Left cardiac atrium (tissue), 4 donors: ENCODE results near the gene OAS2. TPM values are rescaled to one million over a fixed set of nuclear protein-coding genes. Genes with fewer than 3 reads are reported as not detected.
"Not testable (repeated sequence)": the region's sequence is repeated elsewhere in the genome, so short reads cannot be mapped to it uniquely, and the experiment has no call there.

ENCODE experiments used
- ATAC-seq, 2 donors: fragments of 200-7000 bp; cut with Tn5 transposase; one replicate each; pipeline ENCODE4 v1.9.1; 2020; ENCODE audit warnings: mild to moderate bottlenecking in 2 of 2, moderate library complexity in 2 of 2
- DNase-seq: peaks from one replicate; pipeline ENCODE4 v3.0.0-alpha.2; 2020
- intact Hi-C, 2 donors: fragments of 100-400 bp; cut with DNase I; formaldehyde crosslinking; loops; one replicate each; pipeline versions ENCODE4 v1.14.1 to v1.15.1; 2022 to 2023
- total RNA-seq, 2 donors: library from RNA; stranded (reverse); fragmentation: NEBNext Ultra II Directional; extraction: Animal tissue kit (Norgen Biotek cat#: 25700); gene quantifications; one replicate each; pipeline ENCODE4 v1.2.1, GENCODE V29; 2021
- donor health status: DM: no; HTN: yes; CAD: no.
- donor health status: DM: no; HTN: yes; CAD: no; lungs with severe emphysema.
- donor health status: DM: yes; HTN: yes; CAD: no.
- donor health status: Dilated cardiomyopathy.

OAS2 gene
- total RNA-seq, 2 donors from 2014 or later: 6.5 to 18.4 TPM

DNA sequence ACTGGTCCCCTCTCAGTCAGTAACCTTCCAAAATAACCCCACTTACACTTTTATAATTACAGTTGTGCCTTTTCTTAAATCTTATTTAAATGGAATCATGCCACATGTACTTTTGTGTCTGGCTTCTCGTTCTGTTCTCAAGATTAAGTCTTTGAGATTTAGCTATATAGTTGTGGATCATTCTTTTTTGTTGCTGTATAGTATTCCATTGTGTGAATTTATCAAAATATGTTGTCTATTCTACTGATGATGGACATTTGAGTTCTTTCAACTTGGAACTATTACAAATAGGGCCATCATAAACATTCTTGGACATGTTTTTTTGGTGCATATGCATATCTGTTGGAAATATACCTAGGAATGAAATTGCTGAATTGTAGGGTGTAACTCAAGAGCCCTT, 31.0 kb upstream of the OAS2 start:
- intact Hi-C loops: no loop called here
- no peak for ATAC-seq
- no peak for DNase-seq

GRCh38 chr12:112947761-112948160, 30.6 kb upstream of the OAS2 start:
- DNase-seq: no peak
- intact Hi-C loops: no loop called here
- no peak for ATAC-seq

- DNase-seq (no peak), ATAC-seq (no peak)
- intact Hi-C loops: no loop called here
Observed at GRCh38 chr12:112948806-112949205, 29.5 kb upstream of the OAS2 start.

GRCh38 chr12:112950701-112951100, 27.6 kb upstream of the OAS2 start:
- DNase-seq (no peak), ATAC-seq (no peak)
- intact Hi-C loops: no loop called here

DNA sequence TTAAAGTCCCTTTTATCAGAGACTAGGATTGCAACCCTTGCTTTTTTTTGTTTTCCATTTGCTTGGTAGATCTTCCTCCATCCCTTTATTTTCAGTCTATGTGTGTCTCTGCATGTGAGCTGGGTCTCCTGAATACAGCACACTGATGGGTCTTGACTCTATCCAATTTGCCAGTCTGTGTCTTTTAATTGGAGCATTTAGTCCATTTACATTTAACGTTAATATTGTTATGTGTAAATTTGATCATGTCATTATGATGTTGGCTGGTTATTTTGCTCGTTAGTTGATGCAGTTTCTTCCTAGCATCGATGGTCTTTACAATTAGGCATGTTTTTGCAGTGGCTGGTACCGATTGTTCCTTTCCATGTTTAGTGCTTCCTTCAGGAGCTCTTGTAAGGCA, 21.2 kb upstream of the OAS2 start:
- intact Hi-C loops, DNase-seq, ATAC-seq: not testable (repeated sequence)

GRCh38 chr12:112961074-112961473, 17.2 kb upstream of the OAS2 start:
- intact Hi-C loops: no loop called here
- ATAC-seq: no peak
- no peak for DNase-seq

GRCh38 chr12:112961536-112961935, 16.8 kb upstream of the OAS2 start:
- intact Hi-C loops: no loop called here
- no peak for ATAC-seq
- DNase-seq: no peak

DNA sequence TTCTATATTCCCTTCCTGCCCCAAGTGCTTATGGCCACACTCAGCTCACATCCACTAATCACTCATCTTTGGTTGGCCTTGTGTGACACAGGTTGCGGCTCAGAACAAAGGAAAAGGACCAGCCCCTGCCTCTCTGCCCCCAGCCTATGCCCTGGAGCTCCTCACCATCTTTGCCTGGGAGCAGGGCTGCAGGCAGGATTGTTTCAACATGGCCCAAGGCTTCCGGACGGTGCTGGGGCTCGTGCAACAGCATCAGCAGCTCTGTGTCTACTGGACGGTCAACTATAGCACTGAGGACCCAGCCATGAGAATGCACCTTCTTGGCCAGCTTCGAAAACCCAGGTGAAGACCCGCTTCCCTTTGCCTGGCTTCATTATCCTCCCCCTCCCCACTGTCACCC, 15.8 kb upstream of the OAS2 start:
- no peak for DNase-seq
- intact Hi-C loops: no loop called here
- ATAC-seq: no peak

GRCh38 chr12:112963227-112963861, 15.0 kb upstream of the OAS2 start:
- ATAC-seq: peak in 1 of 2 donors; percentile 34
- intact Hi-C loops: no loop called here
- DNase-seq: no peak

DNA sequence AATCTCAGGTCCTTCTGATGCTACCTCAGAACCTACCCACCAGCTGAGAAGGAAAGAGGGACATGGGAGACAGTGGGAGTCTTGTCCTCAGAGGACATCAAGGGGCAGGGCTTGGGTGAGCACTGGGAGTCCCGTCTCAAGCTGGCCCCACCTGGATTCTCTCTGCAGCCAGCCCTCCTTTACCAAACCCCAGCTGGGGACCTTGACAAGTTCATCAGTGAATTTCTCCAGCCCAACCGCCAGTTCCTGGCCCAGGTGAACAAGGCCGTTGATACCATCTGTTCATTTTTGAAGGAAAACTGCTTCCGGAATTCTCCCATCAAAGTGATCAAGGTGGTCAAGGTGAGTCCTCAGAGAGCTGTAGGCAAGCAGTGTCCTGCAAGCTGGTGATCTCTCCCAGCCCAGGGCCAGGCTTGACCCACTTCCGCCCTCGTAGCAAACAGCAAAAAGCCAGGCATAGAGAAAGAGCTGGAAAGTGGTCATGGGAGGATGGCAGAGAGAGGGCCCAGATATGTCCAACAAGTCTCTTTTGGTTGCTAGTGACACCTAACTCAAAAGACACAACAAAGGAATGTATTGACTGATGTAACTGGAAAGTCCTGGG, 14.2 kb upstream of the OAS2 start:
- DNase-seq (no peak), ATAC-seq (no peak)
- intact Hi-C loops: no loop called here

- intact Hi-C loops: no loop called here
- ATAC-seq (no peak), DNase-seq (no peak)
Observed at GRCh38 chr12:112964915-112965314, 13.4 kb upstream of the OAS2 start.

DNA sequence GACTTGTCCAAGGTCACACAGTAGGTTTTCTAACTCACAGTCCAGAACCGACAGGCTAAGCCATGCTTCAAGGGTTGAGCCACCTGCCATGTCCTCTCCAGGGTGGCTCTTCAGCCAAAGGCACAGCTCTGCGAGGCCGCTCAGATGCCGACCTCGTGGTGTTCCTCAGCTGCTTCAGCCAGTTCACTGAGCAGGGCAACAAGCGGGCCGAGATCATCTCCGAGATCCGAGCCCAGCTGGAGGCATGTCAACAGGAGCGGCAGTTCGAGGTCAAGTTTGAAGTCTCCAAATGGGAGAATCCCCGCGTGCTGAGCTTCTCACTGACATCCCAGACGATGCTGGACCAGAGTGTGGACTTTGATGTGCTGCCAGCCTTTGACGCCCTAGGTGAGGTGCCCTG, 12.7 kb upstream of the OAS2 start:
- intact Hi-C loops: no loop called here
- no peak for ATAC-seq
- DNase-seq: no peak

- ATAC-seq: no peak
- DNase-seq: no peak
- intact Hi-C loops: no loop called here
Observed at GRCh38 chr12:112967306-112967705, 11.0 kb upstream of the OAS2 start.

DNA sequence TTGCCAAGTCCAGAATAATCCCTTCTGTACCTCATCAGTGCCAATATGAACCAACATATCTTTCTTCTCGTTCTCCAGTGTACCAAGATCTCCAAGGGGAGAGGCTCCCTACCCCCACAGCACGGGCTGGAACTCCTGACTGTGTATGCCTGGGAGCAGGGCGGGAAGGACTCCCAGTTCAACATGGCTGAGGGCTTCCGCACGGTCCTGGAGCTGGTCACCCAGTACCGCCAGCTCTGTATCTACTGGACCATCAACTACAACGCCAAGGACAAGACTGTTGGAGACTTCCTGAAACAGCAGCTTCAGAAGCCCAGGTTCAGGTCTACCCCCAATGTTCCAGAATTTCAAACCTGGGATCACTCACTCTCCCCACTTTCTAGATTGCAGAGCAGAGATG, 10.5 kb upstream of the OAS2 start:
- DNase-seq: no peak

DNA sequence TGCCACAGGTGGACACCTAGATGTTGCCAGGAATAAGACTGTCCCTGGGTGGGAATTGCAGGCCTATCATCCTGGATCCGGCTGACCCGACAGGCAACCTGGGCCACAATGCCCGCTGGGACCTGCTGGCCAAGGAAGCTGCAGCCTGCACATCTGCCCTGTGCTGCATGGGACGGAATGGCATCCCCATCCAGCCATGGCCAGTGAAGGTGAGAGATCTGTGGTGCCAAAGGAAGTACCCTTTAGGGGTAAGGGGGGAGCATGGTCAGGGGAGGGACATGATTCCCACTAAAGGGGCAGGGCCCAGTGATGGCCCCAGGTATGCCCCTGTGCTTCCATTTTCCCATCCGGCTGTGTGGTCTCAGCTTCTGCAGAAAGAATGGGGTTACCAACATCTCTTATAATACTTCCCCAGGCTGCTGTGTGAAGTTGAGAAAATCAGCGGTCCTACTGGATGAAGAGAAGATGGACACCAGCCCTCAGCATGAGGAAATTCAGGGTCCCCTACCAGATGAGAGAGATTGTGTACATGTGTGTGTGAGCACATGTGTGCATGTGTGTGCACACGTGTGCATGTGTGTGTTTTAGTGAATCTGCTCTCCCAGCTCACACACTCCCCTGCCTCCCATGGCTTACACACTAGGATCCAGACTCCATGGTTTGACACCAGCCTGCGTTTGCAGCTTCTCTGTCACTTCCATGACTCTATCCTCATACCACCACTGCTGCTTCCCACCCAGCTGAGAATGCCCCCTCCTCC, 8.6 kb upstream of the OAS2 start:
- ATAC-seq (no peak), DNase-seq (no peak)
- intact Hi-C loops: no loop called here

More for the DNA sequence above, 10.5 kb upstream of the OAS2 start:
- no peak for ATAC-seq
- intact Hi-C loops: no loop called here

DNA sequence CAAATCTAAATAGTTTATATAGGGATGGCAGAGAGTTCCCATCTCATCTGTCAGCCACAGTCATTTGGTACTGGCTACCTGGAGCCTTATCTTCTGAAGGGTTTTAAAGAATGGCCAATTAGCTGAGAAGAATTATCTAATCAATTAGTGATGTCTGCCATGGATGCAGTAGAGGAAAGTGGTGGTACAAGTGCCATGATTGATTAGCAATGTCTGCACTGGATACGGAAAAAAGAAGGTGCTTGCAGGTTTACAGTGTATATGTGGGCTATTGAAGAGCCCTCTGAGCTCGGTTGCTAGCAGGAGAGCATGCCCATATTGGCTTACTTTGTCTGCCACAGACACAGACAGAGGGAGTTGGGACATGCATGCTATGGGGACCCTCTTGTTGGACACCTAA, 7.9 kb upstream of the OAS2 start:
- no peak for DNase-seq
- intact Hi-C loops: no loop called here
- ATAC-seq: no peak

- peak; percentile 40 to 53 for ATAC-seq
Observed at GRCh38 chr12:112971248-112971647, 7.1 kb upstream of the OAS2 start.

DNA sequence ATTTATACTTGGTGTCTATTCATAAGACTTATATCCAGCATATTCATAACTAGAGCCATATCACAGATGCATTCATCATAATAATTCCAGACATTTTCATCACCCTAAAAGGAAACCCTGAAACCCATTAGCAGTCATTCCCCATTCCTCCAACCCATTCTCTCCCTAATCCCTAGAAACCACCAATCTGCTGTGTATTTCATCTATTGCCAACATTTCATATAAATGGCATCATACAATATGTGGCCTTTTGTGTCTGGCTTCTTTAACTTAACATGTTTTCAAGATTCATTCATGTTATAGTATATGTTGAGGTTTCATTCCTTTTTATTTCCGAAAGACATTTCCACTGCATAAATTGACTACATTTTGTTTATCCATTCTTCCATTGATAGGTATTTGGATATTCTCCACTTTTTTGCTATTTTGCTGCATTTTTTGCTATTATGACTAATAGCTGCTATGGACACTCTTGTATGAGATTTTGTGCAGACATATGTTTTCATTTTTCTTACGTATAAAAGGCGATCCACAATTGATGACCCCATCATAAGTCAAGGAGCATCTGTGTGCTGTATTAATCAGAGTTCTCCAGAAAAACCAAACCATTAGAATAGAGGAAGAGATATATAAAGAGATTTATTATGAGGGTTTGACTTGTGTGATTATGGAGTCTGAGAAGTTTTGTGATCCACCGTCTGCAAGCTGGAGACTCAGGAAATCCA, 5.1 kb upstream of the OAS2 start:
- intact Hi-C loops: no loop called here
- no peak for ATAC-seq
- no peak for DNase-seq

More at GRCh38 chr12:112971248-112971647, 7.1 kb upstream of the OAS2 start:
- peak; percentile 52 for DNase-seq
- intact Hi-C loops: no loop called here

GRCh38 chr12:112973818-112974231, 4.5 kb upstream of the OAS2 start:
- ATAC-seq (no peak), DNase-seq (no peak)
- intact Hi-C loops: no loop called here

DNA sequence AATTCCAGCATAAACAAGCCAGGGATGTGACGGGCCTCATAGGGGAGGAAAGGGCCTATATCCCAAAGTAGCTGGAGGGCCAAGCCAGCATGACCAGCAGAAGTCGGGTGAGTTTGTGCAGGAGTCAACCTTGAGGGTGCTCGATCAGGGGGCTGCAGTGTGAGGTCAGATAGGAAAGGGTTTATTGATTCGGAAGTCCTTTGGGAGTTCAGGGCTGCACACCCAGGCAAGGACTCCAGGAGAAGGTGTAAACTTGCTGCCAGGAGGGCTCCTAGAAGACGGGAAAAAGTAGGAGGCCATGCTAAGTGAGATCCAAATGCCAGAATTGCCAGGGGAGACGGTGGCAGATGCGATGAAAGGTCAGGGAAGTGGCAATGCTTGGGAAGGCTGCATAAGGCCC, 3.4 kb upstream of the OAS2 start:
- DNase-seq (no peak), ATAC-seq (no peak)
- intact Hi-C loops: no loop called here
